H9 (cell line): ENCODE results near the gene RUNDC3A. TPM values are rescaled to one million over a fixed set of nuclear protein-coding genes. Genes with fewer than 3 reads are reported as not detected.

Source experiments
- DNase-seq: peaks from one replicate; pipeline ENCODE4 v3.0.0-alpha.2; 2017
- H2AFZ ChIP-seq: one replicate; pipeline ENCODE4 v1.6.1; 2013; ENCODE audit warnings: mild to moderate bottlenecking, low read length, control low read depth, moderate library complexity
- H2AK5ac ChIP-seq: 2 replicates; pipeline ENCODE4 v1.6.1; 2013; ENCODE audit warnings: low read length, control low read depth, mixed read lengths; ENCODE audit not compliant: insufficient read length
- H2BK120ac ChIP-seq: one replicate; pipeline ENCODE4 v1.6.1; 2013; ENCODE audit warnings: low read depth, mild to moderate bottlenecking, low read length, control low read depth, inconsistent platforms; ENCODE audit not compliant: poor library complexity, severe bottlenecking
- H2BK12ac ChIP-seq: 2 replicates; pipeline ENCODE4 v1.6.1; 2013; ENCODE audit warnings: low read length, control low read depth, mixed read lengths, low read depth; ENCODE audit not compliant: insufficient read length
- H2BK15ac ChIP-seq: 2 replicates; pipeline ENCODE4 v1.6.1; 2013; ENCODE audit warnings: low read depth, low read length, control low read depth
- H2BK20ac ChIP-seq: one replicate; pipeline ENCODE4 v1.6.1; 2013; ENCODE audit warnings: low read depth, mild to moderate bottlenecking, low read length, control low read depth, inconsistent platforms; ENCODE audit not compliant: poor library complexity, severe bottlenecking
- H2BK5ac ChIP-seq: 2 replicates; pipeline ENCODE4 v1.6.1; 2013; ENCODE audit warnings: low read length, control low read depth, mixed read lengths; ENCODE audit not compliant: insufficient read length
- H3K14ac ChIP-seq: 2 replicates; pipeline ENCODE4 v1.6.1; 2013; ENCODE audit warnings: low read length, control low read depth; ENCODE audit not compliant: insufficient read depth
- H3K18ac ChIP-seq: 2 replicates; pipeline ENCODE4 v1.6.1; 2013; ENCODE audit warnings: low read depth, mild to moderate bottlenecking, mixed read lengths, low read length, control low read depth; ENCODE audit not compliant: insufficient read length
- H3K23ac ChIP-seq: 2 replicates; pipeline ENCODE4 v1.6.1; 2013; ENCODE audit warnings: low read length, control low read depth, mixed read lengths, low read depth; ENCODE audit not compliant: insufficient read length
- H3K23me2 ChIP-seq: 2 replicates; pipeline ENCODE4 v1.6.1; 2013; ENCODE audit warnings: low read depth, mild to moderate bottlenecking, mixed read lengths, low read length, control low read depth; ENCODE audit not compliant: insufficient read length, poor library complexity, severe bottlenecking
- H3K27ac ChIP-seq: 2 replicates; pipeline ENCODE4 v1.5.1; 2013; ENCODE audit warnings: low read length, control low read depth, mixed read lengths, low read depth; ENCODE audit not compliant: insufficient read length
- H3K27me3 ChIP-seq: 2 replicates; pipeline ENCODE4 v1.6.1; 2013; ENCODE audit warnings: low read length, control low read depth, inconsistent platforms; ENCODE audit not compliant: insufficient read depth
- H3K4ac ChIP-seq: 2 replicates; pipeline ENCODE4 v1.6.1; 2013; ENCODE audit warnings: low read depth, mild to moderate bottlenecking, control low read depth, inconsistent platforms, low read length, moderate library complexity
- H3K4me1 ChIP-seq: 2 replicates; pipeline ENCODE4 v1.6.1; 2013; ENCODE audit warnings: low read length, control low read depth, inconsistent platforms; ENCODE audit not compliant: insufficient read depth
- H3K4me2 ChIP-seq: 2 replicates; pipeline ENCODE4 v1.6.1; 2013; ENCODE audit warnings: low read length, control low read depth, mixed read lengths; ENCODE audit not compliant: insufficient read length, insufficient read depth
- H3K56ac ChIP-seq: 2 replicates; pipeline ENCODE4 v1.6.1; 2013; ENCODE audit warnings: low read depth, mild to moderate bottlenecking, mixed read lengths, low read length, control low read depth; ENCODE audit not compliant: insufficient read length
- H3K79me1 ChIP-seq: 2 replicates; pipeline ENCODE4 v1.6.1; 2013; ENCODE audit warnings: low read depth, mild to moderate bottlenecking, moderate library complexity, low read length, control low read depth, inconsistent platforms; ENCODE audit not compliant: insufficient read depth, poor library complexity, severe bottlenecking
- H3K79me2 ChIP-seq: 2 replicates; pipeline ENCODE4 v1.6.1; 2013; ENCODE audit warnings: low read length, control low read depth, inconsistent platforms; ENCODE audit not compliant: insufficient read depth
- H3K9ac ChIP-seq: 2 replicates; pipeline ENCODE4 v1.6.1; 2013; ENCODE audit warnings: low read length, control low read depth, mixed read lengths; ENCODE audit not compliant: insufficient read length; ENCODE audit errors: extremely low read depth
- H3K9me3 ChIP-seq: one replicate; pipeline ENCODE4 v1.6.1; 2013; ENCODE audit warnings: low read depth, low read length, inconsistent platforms; ENCODE audit not compliant: control insufficient read depth
- H3T11ph ChIP-seq: one replicate; pipeline ENCODE4 v1.6.1; 2013; ENCODE audit warnings: mild to moderate bottlenecking, low read length, control low read depth, inconsistent platforms
- H4K20me1 ChIP-seq: one replicate; pipeline ENCODE4 v1.6.1; 2013; ENCODE audit not compliant: control insufficient read depth, insufficient read length, insufficient read depth
- H4K5ac ChIP-seq: 2 replicates; pipeline ENCODE4 v1.6.1; 2013; ENCODE audit warnings: low read depth, mild to moderate bottlenecking, mixed read lengths, low read length, control low read depth; ENCODE audit not compliant: insufficient read length
- H4K8ac ChIP-seq: replicated peaks from 2 replicates; pipeline ENCODE4 v1.6.1; 2013; ENCODE audit warnings: low read length, control low read depth, mixed read lengths, low read depth; ENCODE audit not compliant: insufficient read length
- H4K91ac ChIP-seq: 2 replicates; pipeline ENCODE4 v1.6.1; 2013; ENCODE audit warnings: low read depth, mild to moderate bottlenecking, moderate library complexity, mixed read lengths, low read length, control low read depth; ENCODE audit not compliant: insufficient read length
- H3K27ac Mint-ChIP-seq, 3 experiments: 2 replicates in 2 of 3; 3 replicates in 1 of 3; pipeline ENCODE4 v1.8.0; 2020 to 2021; ENCODE audit warnings: mixed read lengths in 3 of 3, mild to moderate bottlenecking in 1 of 3, moderate library complexity in 1 of 3
- H3K27me3 Mint-ChIP-seq: 2 replicates; pipeline ENCODE4 v1.8.0; 2021; ENCODE audit warnings: low read depth, mild to moderate bottlenecking, moderate library complexity, mixed read lengths
- H3K36me3 Mint-ChIP-seq, 3 experiments: 2 replicates in 2 of 3; 3 replicates in 1 of 3; pipeline ENCODE4 v1.8.0; 2020 to 2021; ENCODE audit warnings: low read depth in 3 of 3, mixed read lengths in 3 of 3; ENCODE audit not compliant: insufficient read depth in 1 of 3
- H3K4me1 Mint-ChIP-seq, 2 experiments: 2 replicates each; pipeline ENCODE4 v1.8.0; 2020; ENCODE audit warnings: mixed read lengths in 2 of 2
- H3K4me3 Mint-ChIP-seq, 2 experiments: 2 replicates in 1 of 2; 3 replicates in 1 of 2; pipeline ENCODE4 v1.8.0; 2020 to 2021; ENCODE audit warnings: mild to moderate bottlenecking in 2 of 2, mixed read lengths in 2 of 2, moderate library complexity in 1 of 2
- H3K9me3 Mint-ChIP-seq, 2 experiments: 2 replicates in 1 of 2; 3 replicates in 1 of 2; pipeline ENCODE4 v1.8.0; 2020; ENCODE audit warnings: mild to moderate bottlenecking in 2 of 2, mixed read lengths in 2 of 2, moderate library complexity in 1 of 2
- CTCF ChIP-seq: fragments of 200-600 bp; sonication (generic); conservative IDR thresholded peaks from 3 replicates; pipeline ENCODE4 v1.8.0; 2021; ENCODE audit warnings: antibody characterized with exemption, mild to moderate bottlenecking
- WGBS: extraction: QIAGEN DNeasy Blood & Tissue Kit; methylation state at CpG from one replicate; pipeline ENCODE4 v1.1.7; 2013; ENCODE audit warnings: missing lambda C conversion rate, low lambda C conversion rate, mixed read lengths; ENCODE audit not compliant: insufficient read length; ENCODE audit errors: extremely low coverage; 5-methylcytosine and 5-hydroxymethylcytosine counted together
- total RNA-seq: library from RNA; stranded (reverse); gene quantifications from 2 replicates; pipeline ENCODE4 v1.2.1, GENCODE V29; 2021

The RUNDC3A gene
- total RNA-seq, 1 experiment from 2014 or later, result 3.8 TPM

GRCh38 chr17:44344939-44345453, 36.6 kb downstream of the RUNDC3A start, which contains the start of gene GRN:
Gene GRN, plus strand, starts transcription at chr17:44345302. Its CDS starts 3,863 bp downstream, at chr17:44349165.
- peak within 1 kb of the TSS; percentile 73 to 85 (median 85); a peak in 6 of 7 replicates for H3K27ac Mint-ChIP-seq
- H3K27ac ChIP-seq, result no peak within 1 kb of the TSS

More at GRCh38 chr17:44344939-44345453, 36.6 kb downstream of the RUNDC3A start, which contains the start of gene GRN:
- no peaks in the 10 kb centered on the region for H3K79me2 ChIP-seq
- no peak within 1 kb of the TSS for H3K23ac ChIP-seq
- H3K9me3 Mint-ChIP-seq, result no peaks in the 10 kb centered on the region
- H4K8ac ChIP-seq, result no peak within 1 kb of the TSS
- H4K5ac ChIP-seq, result no peak within 1 kb of the TSS
- H4K91ac ChIP-seq, result no peak within 1 kb of the TSS
- no peak within 1 kb of the TSS for H2BK120ac ChIP-seq
- H2BK15ac ChIP-seq, result no peak within 1 kb of the TSS
- peaks cover 5% of the 10 kb centered on the region for H3K23me2 ChIP-seq
- H3K18ac ChIP-seq, result no peak within 1 kb of the TSS
- H2AK5ac ChIP-seq, result no peak within 1 kb of the TSS
- no peak within 1 kb of the TSS for H3K4ac ChIP-seq
- no peak within 1 kb of the TSS for H2BK5ac ChIP-seq
- peaks cover 8% of the 10 kb centered on the region in 2 experiments for H3K4me1 Mint-ChIP-seq
- peak within 1 kb of the TSS; percentile 89 for H3K4me2 ChIP-seq
- H3K79me1 ChIP-seq, result no peaks in the 10 kb centered on the region
- no peak within 1 kb of the TSS for H2BK12ac ChIP-seq
- no peak for TF ChIP-seq CTCF
- no peak within 1 kb of the TSS for H3T11ph ChIP-seq
- H3K4me1 ChIP-seq, result no peaks in the 10 kb centered on the region
- WGBS, result no CpG with 5 or more reads among the region's 26 CpGs
- H3K56ac ChIP-seq, result no peak within 1 kb of the TSS
- peak within 1 kb of the TSS; percentile 82 to 94 for H3K4me3 Mint-ChIP-seq
- peaks cover 0 to 3% (median 0%) of the 10 kb centered on the region in 3 experiments; a peak in 1 of 7 replicates for H3K36me3 Mint-ChIP-seq
- no peaks in the 10 kb centered on the region for H3K27me3 ChIP-seq
- no peaks in the 10 kb centered on the region for H4K20me1 ChIP-seq
- peak; percentile 100 for DNase-seq
- H3K9ac ChIP-seq, result peak within 1 kb of the TSS; percentile 25
- peaks cover 34% of the 10 kb centered on the region for H3K27me3 Mint-ChIP-seq
- H3K14ac ChIP-seq, result no peak within 1 kb of the TSS
- H2BK20ac ChIP-seq, result no peak within 1 kb of the TSS
- no peaks in the 10 kb centered on the region for H3K9me3 ChIP-seq
- H2AFZ ChIP-seq, result no peak within 1 kb of the TSS
